GM18858 (cell line): ENCODE measurements around the gene ATP11B.

Experiments
- ATAC-seq: cut with Tn5 transposase; IDR thresholded peaks from one replicate; pipeline ENCODE4 v1.9.1; 2021; ENCODE audit not compliant: unreplicated experiment

The ATP11B gene

DNA sequence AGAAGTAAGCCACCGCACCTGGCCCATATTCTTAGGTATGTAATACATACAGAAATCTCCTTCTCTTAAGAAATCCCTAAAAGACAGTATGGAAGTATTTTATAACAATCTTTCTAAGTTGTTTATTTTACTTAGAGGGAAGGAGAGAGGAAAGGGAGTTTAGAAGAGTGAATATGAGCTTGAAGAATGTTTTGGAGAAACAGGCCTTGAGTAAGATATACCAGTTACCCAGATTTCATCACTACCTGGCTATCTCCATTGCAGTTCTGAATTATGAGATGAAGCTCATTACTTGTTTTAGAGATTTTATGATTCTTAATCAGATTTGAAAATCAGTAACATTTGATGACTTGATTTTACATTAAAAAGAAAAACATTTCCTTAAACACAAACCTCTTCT is 115.2 kb downstream of the ATP11B start:
- ATAC-seq: no peak

DNA sequence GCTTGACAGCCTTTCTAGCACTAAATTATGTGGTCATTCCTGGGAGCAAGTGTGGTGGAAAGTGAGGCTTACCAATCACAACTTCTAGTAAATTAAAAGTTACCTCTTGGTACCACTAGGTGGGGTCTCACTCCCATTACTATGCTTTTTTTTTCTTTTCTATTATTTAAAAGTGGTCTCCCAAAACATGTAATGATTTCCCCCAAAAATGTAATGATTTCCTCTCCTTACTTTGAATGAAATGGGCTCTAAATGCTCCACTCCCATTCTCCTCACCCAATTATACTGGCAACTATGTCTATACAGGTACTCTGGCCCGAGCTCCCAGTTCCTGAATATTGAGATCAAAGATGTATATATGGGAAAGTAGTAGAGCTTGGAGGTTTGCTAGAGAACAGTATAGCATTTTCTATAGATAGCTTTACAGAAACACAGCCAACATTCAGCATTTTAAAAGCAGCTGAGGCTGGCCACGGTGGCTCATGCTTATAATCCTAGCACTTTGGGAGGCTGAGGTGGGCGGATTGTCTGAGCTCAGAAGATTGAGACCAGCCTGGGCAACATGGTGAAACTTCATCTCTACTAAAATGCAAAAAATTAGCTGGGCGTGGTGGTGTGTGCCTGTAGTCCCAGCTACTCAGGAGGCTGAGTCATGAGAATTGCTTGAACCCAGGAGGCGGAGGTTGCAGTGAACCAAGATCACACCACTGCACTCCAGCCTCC is 116.2 kb downstream of the ATP11B start:
- no peak for ATAC-seq

GRCh38 chr3:182910936-182911781 is 117.9 kb downstream of the ATP11B start:
- ATAC-seq: no peak

GRCh38 chr3:182911782-182912111 is 118.4 kb downstream of the ATP11B start:
- no peak for ATAC-seq

- no peak for ATAC-seq
Observed at GRCh38 chr3:182912474-182912873, 119.2 kb downstream of the ATP11B start.

- ATAC-seq: peak; percentile 76
Observed at GRCh38 chr3:182913889-182914288, 120.6 kb downstream of the ATP11B start.

- ATAC-seq: peak; percentile 35
Observed at GRCh38 chr3:182914341-182914740, 121.0 kb downstream of the ATP11B start.

DNA sequence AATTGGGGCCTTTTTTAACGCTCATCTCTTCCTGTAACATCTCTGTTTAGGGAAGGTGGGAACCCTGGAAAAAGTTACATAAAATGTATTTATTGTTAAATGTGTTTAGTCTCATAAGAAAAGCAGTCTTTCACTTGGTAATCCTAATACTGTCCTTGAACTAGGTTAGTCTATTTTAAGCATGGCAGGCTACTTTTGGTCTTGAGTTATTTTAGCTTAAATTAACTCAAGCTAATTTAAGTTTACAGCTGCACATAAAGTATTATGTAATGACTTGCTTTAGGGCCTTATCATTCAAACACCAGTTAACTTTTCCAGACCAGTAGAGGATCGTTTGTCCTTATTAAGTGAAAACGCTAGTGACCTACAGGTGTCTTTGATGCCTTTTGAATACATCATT is 123.8 kb downstream of the ATP11B start:
- ATAC-seq: no peak

DNA sequence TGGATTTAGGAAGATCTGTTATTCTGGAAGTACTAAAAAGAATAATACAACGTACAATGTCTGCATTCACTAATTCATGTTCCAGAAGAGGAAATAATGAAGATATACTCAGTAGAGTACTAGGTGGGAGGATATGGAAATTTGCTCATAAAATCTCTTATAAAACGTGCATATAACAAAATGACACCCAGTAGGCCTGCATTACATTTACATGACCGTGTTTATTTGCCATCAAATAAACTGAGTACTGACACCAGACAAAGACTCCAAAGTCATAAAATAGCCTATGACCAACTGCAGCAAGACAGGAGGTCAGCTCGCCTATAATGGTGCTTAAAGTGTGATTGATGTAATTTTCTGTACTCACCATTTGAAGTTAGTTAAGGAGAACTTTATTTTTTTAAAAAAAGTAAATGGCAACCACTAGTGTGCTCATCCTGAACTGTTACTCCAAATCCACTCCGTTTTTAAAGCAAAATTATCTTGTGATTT is 126.6 kb downstream of the ATP11B start:
- no peak for ATAC-seq

DNA sequence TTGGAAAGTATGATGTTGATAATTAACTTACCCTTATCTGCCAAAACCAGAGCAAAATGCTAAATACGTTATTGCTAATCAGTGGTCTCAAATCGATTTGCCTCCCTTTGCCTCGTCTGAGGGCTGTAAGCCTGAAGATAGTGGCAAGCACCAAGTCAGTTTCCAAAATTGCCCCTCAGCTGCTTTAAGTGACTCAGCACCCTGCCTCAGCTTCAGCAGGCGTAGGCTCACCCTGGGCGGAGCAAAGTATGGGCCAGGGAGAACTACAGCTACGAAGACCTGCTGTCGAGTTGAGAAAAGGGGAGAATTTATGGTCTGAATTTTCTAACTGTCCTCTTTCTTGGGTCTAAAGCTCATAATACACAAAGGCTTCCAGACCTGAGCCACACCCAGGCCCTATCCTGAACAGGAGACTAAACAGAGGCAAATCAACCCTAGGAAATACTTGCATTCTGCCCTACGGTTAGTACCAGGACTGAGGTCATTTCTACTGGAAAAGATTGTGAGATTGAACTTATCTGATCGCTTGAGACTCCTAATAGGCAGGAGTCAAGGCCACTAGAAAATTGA is 127.3 kb downstream of the ATP11B start:
- no peak for ATAC-seq

DNA sequence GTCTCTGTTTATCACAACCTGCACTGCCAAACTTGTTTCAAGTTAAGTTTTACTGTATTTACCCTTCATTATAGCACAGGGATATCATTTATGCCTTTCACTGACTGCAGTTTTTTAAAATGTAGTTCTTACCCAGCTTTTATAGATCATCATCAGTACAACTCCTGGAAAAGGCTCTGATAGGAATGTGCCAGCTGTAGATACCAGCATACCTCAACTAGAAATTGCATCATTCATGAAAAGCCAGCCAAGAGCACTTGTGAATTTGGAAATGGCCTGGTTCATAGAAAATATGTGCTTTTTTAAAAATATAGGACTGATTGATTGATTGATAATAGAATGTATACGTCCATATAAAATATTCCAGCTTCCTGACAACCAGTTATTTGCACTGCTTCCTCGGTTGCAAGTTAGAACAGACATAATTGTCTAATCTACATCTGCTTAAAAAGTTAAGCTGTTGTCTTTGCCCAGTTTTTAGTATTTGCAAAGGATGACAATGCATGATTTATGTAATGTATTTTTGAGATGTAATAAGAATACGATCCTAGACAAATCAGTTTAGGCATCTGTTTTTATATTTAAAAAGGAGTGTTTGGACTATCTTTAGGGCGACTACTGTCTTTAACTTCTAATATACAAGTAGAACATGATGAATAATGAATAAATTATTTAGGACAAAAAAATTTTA is 128.5 kb downstream of the ATP11B start:
- ATAC-seq: no peak

DNA sequence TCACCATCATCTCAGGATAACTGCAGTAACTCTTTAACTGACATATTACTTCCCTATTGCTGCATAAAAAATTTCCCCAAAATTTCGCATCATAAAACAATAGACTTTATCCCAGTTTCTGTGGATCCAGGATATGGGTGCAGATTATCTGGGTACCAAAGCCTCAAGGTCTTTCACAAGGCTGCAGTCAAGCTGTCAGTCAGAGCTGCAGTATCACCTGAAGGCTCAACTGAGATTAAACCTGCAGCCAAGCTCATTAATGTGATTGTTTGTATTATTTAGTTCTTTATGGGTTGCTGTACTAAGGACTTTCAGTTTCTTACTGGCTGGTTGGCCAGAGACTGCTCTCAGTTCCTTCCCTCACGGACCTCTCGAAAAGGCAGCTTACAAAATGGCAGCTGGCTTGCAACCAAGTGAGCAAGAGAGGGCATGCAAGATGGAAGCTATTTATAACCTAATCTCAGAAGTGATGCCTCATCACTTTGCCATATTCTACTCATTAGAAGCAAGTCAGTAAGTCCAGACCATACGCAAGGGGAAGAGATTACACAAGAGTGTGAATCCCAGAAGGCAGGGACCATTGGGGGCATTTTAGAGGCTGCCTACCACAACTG is 132.1 kb downstream of the ATP11B start:
- peak; percentile 93 for ATAC-seq

DNA sequence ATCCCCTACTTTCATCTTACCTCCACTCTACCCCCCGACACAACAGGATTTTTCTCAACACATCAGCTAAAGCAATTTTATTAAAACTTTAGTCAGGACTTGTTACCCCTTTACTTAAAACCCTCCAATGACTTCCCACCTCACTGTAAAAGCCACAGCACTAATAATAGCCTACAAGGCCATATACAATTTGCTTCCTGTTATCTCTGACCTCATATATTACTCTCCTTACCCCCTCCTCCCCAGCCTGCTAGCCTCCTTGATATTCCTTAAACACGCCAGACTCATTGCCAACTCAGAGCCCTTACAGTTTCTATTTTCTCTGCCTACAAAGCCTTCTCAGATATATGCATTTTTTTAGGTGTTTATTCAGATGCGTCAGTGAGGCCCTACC is 132.6 kb downstream of the ATP11B start:
- no peak for ATAC-seq

GRCh38 chr3:182935803-182936202 is 142.5 kb downstream of the ATP11B start:
- ATAC-seq: no peak

DNA sequence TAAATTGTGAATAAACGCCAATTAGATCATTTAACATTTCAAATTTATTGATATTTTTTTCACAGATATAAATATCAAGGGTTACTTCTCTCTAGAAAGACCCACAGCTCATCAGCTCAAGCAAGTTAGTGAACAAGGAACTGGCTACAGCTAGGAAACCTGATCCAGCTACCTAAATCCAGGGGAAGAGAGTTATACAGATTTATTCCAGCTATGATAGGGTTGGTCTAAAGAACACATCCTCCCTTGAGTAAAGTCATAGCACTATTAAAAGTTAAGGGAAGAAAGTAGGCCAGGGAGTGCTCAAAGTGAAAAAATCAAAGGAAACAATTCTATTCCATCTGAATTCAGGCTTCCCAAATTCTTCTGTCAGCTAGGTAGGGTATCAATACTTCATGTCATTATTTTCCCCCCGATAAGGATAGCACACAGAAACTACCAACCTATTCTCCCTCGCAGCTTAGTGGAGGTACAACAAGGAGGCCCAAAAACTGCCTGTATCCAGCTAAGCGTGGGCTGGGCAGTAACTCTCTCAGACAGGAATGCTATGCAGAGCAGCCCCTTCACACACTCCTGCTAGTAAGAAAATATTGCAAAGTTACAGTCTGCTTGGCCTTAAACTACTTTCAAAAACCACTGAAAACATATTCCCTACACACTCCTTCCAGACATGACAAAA is 143.1 kb downstream of the ATP11B start:
- no peak for ATAC-seq

- no peak for ATAC-seq
Observed at GRCh38 chr3:182936918-182937285, 143.6 kb downstream of the ATP11B start.

GRCh38 chr3:182937293-182938051 is 144.2 kb downstream of the ATP11B start:
- peak; percentile 86 for ATAC-seq

GRCh38 chr3:182940266-182940808 is 147.0 kb downstream of the ATP11B start:
- ATAC-seq: no peak

DNA sequence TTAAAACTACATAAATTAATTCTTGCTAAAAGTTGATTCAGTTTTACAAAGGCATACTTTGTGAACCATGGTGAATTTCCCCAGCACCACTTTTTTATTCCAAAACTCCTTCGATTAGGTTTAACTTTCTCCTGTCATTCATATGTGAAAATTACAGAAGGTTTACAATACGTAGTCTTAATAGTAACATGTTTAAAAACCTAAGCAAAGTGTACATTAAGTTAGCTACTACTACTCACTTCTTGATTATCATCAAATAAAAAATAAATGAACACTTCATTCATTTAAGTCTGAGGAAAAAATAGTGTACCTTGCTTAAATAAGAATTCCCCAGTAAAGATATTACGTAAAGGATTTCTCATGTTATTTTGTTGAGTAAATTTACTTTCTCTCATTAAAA is 148.4 kb downstream of the ATP11B start:
- ATAC-seq: no peak
